H1 (cell line): ENCODE measurements around the gene PCDHA13. TPM values are rescaled to one million over a fixed set of nuclear protein-coding genes. Genes with fewer than 3 reads are reported as not detected.
A peak's percentile ranks its signal among the peaks of the same experiment; 100 is the strongest.

Experiments used
- CTCF ChIA-PET: fragments of 300-600 bp; sonication (Branson Sonifier 250); formaldehyde crosslinking; loops from one replicate; lab custom pipeline; 2021; ENCODE audit not compliant: partially characterized antibody; lab: Charles Lee
- POLR2A ChIA-PET: fragments of 300-600 bp; sonication (Branson Sonifier 250); formaldehyde crosslinking; loops from one replicate; lab custom pipeline; 2021; ENCODE audit warnings: inconsistent platforms; ENCODE audit not compliant: partially characterized antibody; lab: Charles Lee
- DNase-seq, 2 experiments: peaks; one replicate each; pipeline versions ENCODE4 v3.0.0 to v3.0.0-alpha.2; 2010 to 2022; ENCODE audit warnings: low spot score in 2 of 2, low read depth in 1 of 2, mixed read lengths in 1 of 2
- FAIRE-seq: peaks from 2 replicates; lab custom pipeline; 2011; peaks lifted over from hg19 to GRCh38; lab: Jason Lieb, UNC
- H2AFZ ChIP-seq: 2 replicates; pipeline ENCODE4 v1.8.1; 2012; ENCODE audit warnings: low read length, inconsistent platforms
- H2AK5ac ChIP-seq: 2 replicates; pipeline ENCODE4 v1.6.1; 2013; ENCODE audit warnings: low read depth, low read length
- H2BK120ac ChIP-seq: replicated peaks from 2 replicates; pipeline ENCODE3; 2013; ENCODE audit warnings: low read depth, low read length, inconsistent platforms
- H2BK12ac ChIP-seq: 2 replicates; pipeline ENCODE4 v1.6.1; 2013; ENCODE audit warnings: low read depth, low read length
- H2BK15ac ChIP-seq: 2 replicates; pipeline ENCODE4 v1.6.1; 2013; ENCODE audit warnings: low read length
- H2BK20ac ChIP-seq: 2 replicates; pipeline ENCODE4 v1.6.1; 2013; ENCODE audit warnings: low read length
- H2BK5ac ChIP-seq: 2 replicates; pipeline ENCODE4 v1.6.1; 2013; ENCODE audit warnings: low read depth, low read length
- H3K14ac ChIP-seq: 2 replicates; pipeline ENCODE4 v1.6.1; 2013; ENCODE audit warnings: inconsistent platforms; ENCODE audit not compliant: insufficient read length
- H3K18ac ChIP-seq: 2 replicates; pipeline ENCODE4 v1.6.1; 2013; ENCODE audit warnings: low read length; ENCODE audit errors: extremely low read depth
- H3K23ac ChIP-seq: 2 replicates; pipeline ENCODE4 v1.6.1; 2013; ENCODE audit warnings: inconsistent platforms; ENCODE audit not compliant: insufficient read length
- H3K23me2 ChIP-seq: 2 replicates; pipeline ENCODE4 v1.6.1; 2013; ENCODE audit warnings: low read depth, low read length
- H3K27ac ChIP-seq: 2 replicates; pipeline ENCODE4 v1.6.1; 2011; ENCODE audit warnings: low read depth, low read length, inconsistent platforms
- H3K27me3 ChIP-seq, 4 experiments: replicated peaks in 1 of 4; 1 replicate in 1 of 4; 2 replicates in 3 of 4; pipeline versions ENCODE4 v1.6.1 to v1.8.1; 2011 to 2013; ENCODE audit warnings: low read length in 3 of 4, mild to moderate bottlenecking in 3 of 4, inconsistent platforms in 2 of 4, mixed read lengths in 2 of 4, moderate library complexity in 1 of 4; ENCODE audit not compliant: control insufficient read depth in 3 of 4, insufficient read depth in 3 of 4; ENCODE audit errors: extremely low read depth in 1 of 4
- H3K36me3 ChIP-seq, 4 experiments: 2 replicates each; pipeline versions ENCODE4 v1.6.1 to v1.8.1; 2011 to 2013; ENCODE audit warnings: mild to moderate bottlenecking in 4 of 4, low read length in 3 of 4, moderate library complexity in 2 of 4, control low read depth in 1 of 4, inconsistent platforms in 1 of 4; ENCODE audit not compliant: insufficient read depth in 4 of 4, control insufficient read depth in 2 of 4
- H3K4ac ChIP-seq: replicated peaks from 2 replicates; pipeline ENCODE3; 2013; ENCODE audit warnings: low read length, low read depth, mixed read lengths, inconsistent platforms; ENCODE audit not compliant: insufficient read length
- H3K4me1 ChIP-seq, 4 experiments: replicated peaks in 1 of 4; 1 replicate in 1 of 4; 2 replicates in 3 of 4; pipeline versions ENCODE4 v1.6.1 to v1.8.1; 2011 to 2013; ENCODE audit warnings: low read length in 3 of 4, inconsistent platforms in 2 of 4, mixed read lengths in 1 of 4; ENCODE audit not compliant: insufficient read depth in 4 of 4, control insufficient read depth in 3 of 4
- H3K4me2 ChIP-seq, 2 experiments: 2 replicates each; pipeline versions ENCODE4 v1.6.1 to v1.8.1; 2011 to 2013; ENCODE audit warnings: low read depth in 2 of 2, low read length in 2 of 2, control low read depth in 1 of 2, inconsistent platforms in 1 of 2, mild to moderate bottlenecking in 1 of 2; ENCODE audit not compliant: insufficient read depth in 1 of 2
- H3K4me3 ChIP-seq, 4 experiments: fragments of 200-600, 300-600 bp in 1 of 4; sonication (generic), shearing (Covaris generic), sonication (Bioruptor Twin) in 1 of 4; 2 replicates each; pipeline versions ENCODE4 v1.5.1 to v1.8.1; 2011 to 2016; ENCODE audit warnings: low read length in 4 of 4, low read depth in 3 of 4, control low read depth in 2 of 4, inconsistent platforms in 2 of 4, mild to moderate bottlenecking in 2 of 4, mixed read lengths in 1 of 4, moderate library complexity in 1 of 4; ENCODE audit not compliant: insufficient read depth in 2 of 4; ENCODE audit errors: extremely low read depth in 1 of 4
- H3K56ac ChIP-seq: replicated peaks from 2 replicates; pipeline ENCODE3; 2013; ENCODE audit warnings: low read depth, mild to moderate bottlenecking, mixed read lengths, low read length, inconsistent platforms; ENCODE audit not compliant: insufficient read length
- H3K79me1 ChIP-seq: 2 replicates; pipeline ENCODE4 v1.6.1; 2013; ENCODE audit warnings: low read depth, low read length, control low read depth
- H3K79me2 ChIP-seq, 2 experiments: 2 replicates each; pipeline versions ENCODE4 v1.6.1 to v1.8.1; 2012 to 2013; ENCODE audit warnings: low read length in 2 of 2, mild to moderate bottlenecking in 2 of 2, inconsistent platforms in 1 of 2; ENCODE audit not compliant: insufficient read depth in 2 of 2, control insufficient read depth in 1 of 2
- H3K9ac ChIP-seq, 4 experiments: replicated peaks in 1 of 4; 1 replicate in 1 of 4; 2 replicates in 3 of 4; pipeline versions ENCODE4 v1.6.1 to v1.8.1; 2011 to 2013; ENCODE audit warnings: low read depth in 3 of 4, low read length in 3 of 4, control low read depth in 2 of 4, mild to moderate bottlenecking in 2 of 4, moderate library complexity in 2 of 4, inconsistent platforms in 1 of 4; ENCODE audit errors: extremely low read depth in 1 of 4
- H3K9me3 ChIP-seq, 2 experiments: 2 replicates each; pipeline versions ENCODE4 v1.6.1 to v1.8.1; 2012 to 2013; ENCODE audit warnings: mild to moderate bottlenecking in 2 of 2, moderate library complexity in 2 of 2, control low read depth in 1 of 2, inconsistent platforms in 1 of 2, low read depth in 1 of 2, low read length in 1 of 2, mixed read lengths in 1 of 2; ENCODE audit not compliant: insufficient read depth in 2 of 2
- H4K20me1 ChIP-seq, 2 experiments: replicated peaks in 1 of 2; 2 replicates each; pipeline versions ENCODE3 to v1.8.1; 2011 to 2013; ENCODE audit warnings: inconsistent platforms in 2 of 2, low read length in 2 of 2, mild to moderate bottlenecking in 1 of 2; ENCODE audit not compliant: insufficient read depth in 2 of 2, control insufficient read depth in 1 of 2
- H4K5ac ChIP-seq: 2 replicates; pipeline ENCODE4 v1.6.1; 2013; ENCODE audit warnings: low read length, low read depth, mixed read lengths, inconsistent platforms; ENCODE audit not compliant: insufficient read length
- H4K8ac ChIP-seq: 2 replicates; pipeline ENCODE4 v1.8.0; 2013; ENCODE audit warnings: mild to moderate bottlenecking, moderate library complexity, low read length, inconsistent platforms; ENCODE audit not compliant: insufficient read depth; ENCODE audit errors: extremely low read depth
- H4K91ac ChIP-seq: replicated peaks from 2 replicates; pipeline ENCODE3; 2013; ENCODE audit warnings: low read length, mixed read lengths, inconsistent platforms; ENCODE audit not compliant: insufficient read length
- CHD1 ChIP-seq: IDR thresholded peaks from 2 replicates; pipeline ENCODE4 v1.6.1; 2012; ENCODE audit warnings: low read depth, low read length, improper control_type of control experiment
- EP300 ChIP-seq, 2 experiments: IDR thresholded peaks; 1 replicate in 1 of 2; 2 replicates in 1 of 2; pipeline ENCODE4 v1.6.1; 2011 to 2012; ENCODE audit warnings: low read depth in 2 of 2, low read length in 2 of 2, mild to moderate bottlenecking in 2 of 2, borderline replicate concordance in 1 of 2, inconsistent platforms in 1 of 2, moderate library complexity in 1 of 2
- POLR2AphosphoS5 ChIP-seq: IDR thresholded peaks from 2 replicates; pipeline ENCODE4 v1.6.1; 2011; ENCODE audit warnings: low read depth, low read length
- YY1 ChIP-seq: IDR thresholded peaks from 2 replicates; pipeline ENCODE4 v1.6.1; 2011; ENCODE audit warnings: low read depth, mild to moderate bottlenecking, low read length
- WGBS, 2 experiments: shearing (Covaris generic) in 1 of 2; methylation state at CpG; one replicate each; pipeline versions ENCODE4 v1.1.6 to v1.1.7; 2013 to 2015; ENCODE audit warnings: low lambda C conversion rate in 2 of 2, mixed read lengths in 2 of 2, inconsistent platforms in 1 of 2, low coverage in 1 of 2, missing lambda C conversion rate in 1 of 2; ENCODE audit not compliant: insufficient replicate concordance in 2 of 2, insufficient coverage in 1 of 2, insufficient read length in 1 of 2; ENCODE audit errors: extremely low coverage in 1 of 2, missing lambda C conversion rate in 1 of 2; 5-methylcytosine and 5-hydroxymethylcytosine counted together
- polyA plus RNA-seq, 7 experiments: library from polyadenylated mRNA; depleted of rRNA in 3 of 7; stranded (reverse) in 5 of 7; unstranded in 2 of 7; fragments of >200 nt in 5 of 7; fragments of 200-250 nt in 2 of 7; gene quantifications; 1 replicate in 5 of 7; 2 replicates in 1 of 7; 4 replicates in 1 of 7; pipeline versions ENCODE4 v1.2.1 to v1.2.3, GENCODE V29; 2011 to 2013; ENCODE audit warnings: missing spikeins in 2 of 7, mixed read lengths in 2 of 7
- total RNA-seq: library from RNA; stranded (reverse); fragmentation: NEBNext Ultra II Directional; extraction: Animal tissue kit (Norgen Biotek cat#: 25700); gene quantifications from 2 replicates; pipeline ENCODE4 v1.2.1, GENCODE V29; 2021
- TF ChIP-seq, protein P1 (sequence below): IDR thresholded peaks from 2 replicates; pipeline ENCODE4 v1.6.1; 2011; ENCODE audit warnings: low read length, improper control_type of control experiment
- TF ChIP-seq, protein P2 (sequence below), 3 experiments: IDR thresholded peaks; 1 replicate in 2 of 3; 2 replicates in 1 of 3; pipeline versions ENCODE4 v1.5.1 to v1.6.1; 2011; ENCODE audit warnings: low read length in 3 of 3, mild to moderate bottlenecking in 3 of 3, inconsistent platforms in 2 of 3, low read depth in 1 of 3, moderate library complexity in 1 of 3; ENCODE audit not compliant: insufficient read depth in 1 of 3; ENCODE audit errors: control extremely low read depth in 1 of 3

Gene PCDHA13
- total and polyA plus RNA-seq, 2 of the 8 experiments (the other 6 are each of a cell fraction or from before 2014, with no cell fraction given), result 1.2 to 1.3 TPM

DNA sequence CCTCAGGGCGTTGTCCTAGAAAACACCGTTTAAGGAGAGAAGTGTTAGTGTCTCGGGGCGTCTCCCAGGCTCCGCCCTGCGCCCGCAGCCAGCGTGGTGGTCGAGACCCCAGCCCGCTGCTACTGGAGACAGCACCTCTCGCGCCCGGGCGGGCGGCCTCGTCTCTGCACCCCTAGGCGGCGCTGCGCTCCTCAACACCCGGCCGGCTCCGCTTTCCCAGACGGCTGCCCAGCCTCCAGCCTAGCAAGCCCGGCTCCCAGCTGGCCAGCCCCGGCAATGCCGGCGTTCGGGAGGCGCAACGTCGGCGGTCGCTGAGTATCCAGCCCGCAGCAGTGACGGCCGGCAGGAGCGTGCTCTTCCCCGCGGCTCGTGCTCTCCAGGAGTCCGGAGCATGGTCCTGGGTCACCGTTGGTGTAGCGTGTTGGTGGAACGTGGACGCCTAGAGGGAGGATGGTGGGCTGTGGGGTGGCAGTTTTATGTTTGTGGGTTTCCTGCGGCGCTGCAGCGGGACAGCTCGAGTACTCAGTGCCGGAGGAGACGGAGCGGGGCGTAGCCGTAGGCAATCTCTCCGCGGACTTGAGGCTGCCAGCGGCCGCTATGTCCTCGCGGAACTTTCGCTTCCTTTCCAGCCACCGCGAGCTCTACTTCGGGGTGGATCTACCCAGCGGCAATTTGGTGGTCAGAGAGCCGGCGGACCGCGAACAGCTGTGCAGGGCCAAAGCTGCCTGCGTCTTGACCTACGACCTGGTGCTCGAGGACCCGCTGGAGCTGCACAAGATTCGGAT, 44.7 kb downstream of the PCDHA13 start:
- no peak overlapping the region for H3K27ac ChIP-seq
- TF ChIP-seq, protein P1, sequence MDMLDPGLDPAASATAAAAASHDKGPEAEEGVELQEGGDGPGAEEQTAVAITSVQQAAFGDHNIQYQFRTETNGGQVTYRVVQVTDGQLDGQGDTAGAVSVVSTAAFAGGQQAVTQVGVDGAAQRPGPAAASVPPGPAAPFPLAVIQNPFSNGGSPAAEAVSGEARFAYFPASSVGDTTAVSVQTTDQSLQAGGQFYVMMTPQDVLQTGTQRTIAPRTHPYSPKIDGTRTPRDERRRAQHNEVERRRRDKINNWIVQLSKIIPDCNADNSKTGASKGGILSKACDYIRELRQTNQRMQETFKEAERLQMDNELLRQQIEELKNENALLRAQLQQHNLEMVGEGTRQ, result no peak; the same call in 1 of the 2 replicates
- no peak for TF ChIP-seq YY1
- no peak for TF ChIP-seq POLR2AphosphoS5
- TF ChIP-seq CHD1, result 0 out of 2 replicates have a peak, but pooled peaks have one; percentile 30
- TF ChIP-seq, protein P2, sequence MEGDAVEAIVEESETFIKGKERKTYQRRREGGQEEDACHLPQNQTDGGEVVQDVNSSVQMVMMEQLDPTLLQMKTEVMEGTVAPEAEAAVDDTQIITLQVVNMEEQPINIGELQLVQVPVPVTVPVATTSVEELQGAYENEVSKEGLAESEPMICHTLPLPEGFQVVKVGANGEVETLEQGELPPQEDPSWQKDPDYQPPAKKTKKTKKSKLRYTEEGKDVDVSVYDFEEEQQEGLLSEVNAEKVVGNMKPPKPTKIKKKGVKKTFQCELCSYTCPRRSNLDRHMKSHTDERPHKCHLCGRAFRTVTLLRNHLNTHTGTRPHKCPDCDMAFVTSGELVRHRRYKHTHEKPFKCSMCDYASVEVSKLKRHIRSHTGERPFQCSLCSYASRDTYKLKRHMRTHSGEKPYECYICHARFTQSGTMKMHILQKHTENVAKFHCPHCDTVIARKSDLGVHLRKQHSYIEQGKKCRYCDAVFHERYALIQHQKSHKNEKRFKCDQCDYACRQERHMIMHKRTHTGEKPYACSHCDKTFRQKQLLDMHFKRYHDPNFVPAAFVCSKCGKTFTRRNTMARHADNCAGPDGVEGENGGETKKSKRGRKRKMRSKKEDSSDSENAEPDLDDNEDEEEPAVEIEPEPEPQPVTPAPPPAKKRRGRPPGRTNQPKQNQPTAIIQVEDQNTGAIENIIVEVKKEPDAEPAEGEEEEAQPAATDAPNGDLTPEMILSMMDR (IDR thresholded peaks at IDR 0.05; ENCODE audit: control extremely low read depth in 1 of 3, insufficient read depth in 1 of 3, low read depth in 1 of 3, low read length in 3 of 3), result peak; percentile 84 to 98 (median 92)
- no peak for TF ChIP-seq EP300 (IDR thresholded peaks at IDR 0.05; ENCODE audit: borderline replicate concordance in 1 of 2, low read depth in 2 of 2, low read length in 2 of 2)

More for the DNA sequence above, 44.7 kb downstream of the PCDHA13 start:
- peaks cover 9 to 15% of the 10 kb centered on the region in 2 experiments for H4K20me1 ChIP-seq
- no peaks in the 10 kb centered on the region for H3K79me2 ChIP-seq
- whole genome bisulfite sequencing, 2 experiments, result 2% methylated on average over 73 of the region's 74 CpGs; no CpG with 5 or more reads in 1 of the 2 experiments
- H2BK15ac ChIP-seq, result no peak overlapping the region
- peak; percentile 81 to 98 for DNase-seq
- no peak overlapping the region for H2AK5ac ChIP-seq
- H3K4me2 ChIP-seq, result peak overlapping the region; percentile 95 to 97
- H3K23me2 ChIP-seq, result peaks cover 20% of the 10 kb centered on the region
- H2BK120ac ChIP-seq, result no peak overlapping the region
- H3K56ac ChIP-seq, result peak overlapping the region; percentile 38
- no peak overlapping the region for H2BK20ac ChIP-seq
- peak overlapping the region; percentile 62 to 75 (median 70) for H3K4me3 ChIP-seq
- H3K4me1 ChIP-seq, result peaks cover 0 to 15% (median 11%) of the 10 kb centered on the region in 4 experiments; a peak in 6 of 7 replicates
- ChIA-PET POLR2A (interaction anchor here (0.7 to 3.8 kb wide), 10 partner anchors 40 to 125 kb away, joined by 3 to 41 read pairs (median 6); partner anchors contain the start of genes PCDHA11, PCDHA12, PCDHAC2 and PCDHB1), CTCF (interaction anchor here (0.5 to 4.8 kb wide), 59 partner anchors 8 to 562 kb away, joined by 3 to 78 read pairs (median 4); partner anchors contain the start of genes PCDHA10, PCDHA11, PCDHA12 and PCDHA13)
- H3K9ac ChIP-seq, result peak overlapping the region in 3 of 4 experiments; percentile 42 to 58 (median 51); a peak in 4 of 7 replicates
- H3K18ac ChIP-seq, result peak overlapping the region; percentile 82; the same call in 1 of the 2 replicates
- peak overlapping the region; percentile 59 for H4K91ac ChIP-seq
- H3K9me3 ChIP-seq, result no peaks in the 10 kb centered on the region
- peak overlapping the region; percentile 32 for H3K4ac ChIP-seq
- peak overlapping the region; percentile 91 for H4K8ac ChIP-seq
- no peaks in the 10 kb centered on the region; the same call in none of the 2 replicates for H3K79me1 ChIP-seq
- H3K14ac ChIP-seq, result no peak overlapping the region
- no peak overlapping the region; the same call in 1 of the 2 replicates for H2BK5ac ChIP-seq
- FAIRE-seq, result no peak
- peak overlapping the region; percentile 68 for H2AFZ ChIP-seq
- peaks cover 0 to 25% (median 15%) of the 10 kb centered on the region in 4 experiments; a peak in 6 of 7 replicates for H3K27me3 ChIP-seq
- peak overlapping the region; percentile 80; the same call in 1 of the 2 replicates for H2BK12ac ChIP-seq
- no peaks in the 10 kb centered on the region for H3K36me3 ChIP-seq
- no peak overlapping the region for H3K23ac ChIP-seq
- no peak overlapping the region for H4K5ac ChIP-seq
